Raji (cell line): ENCODE results near the gene SH3PXD2B.

ENCODE experiments used
- POLR2A ChIP-seq: IDR thresholded peaks from 2 replicates; pipeline ENCODE4 v1.6.1; 2011; ENCODE audit warnings: low read depth, low read length, control low read depth; ENCODE audit not compliant: insufficient read depth

The SH3PXD2B gene

GRCh38 chr5:172389578-172390112, 64.7 kb downstream of the SH3PXD2B start:
- TF ChIP-seq POLR2A, result no peak

GRCh38 chr5:172388246-172388733, 66.0 kb downstream of the SH3PXD2B start:
- no peak for TF ChIP-seq POLR2A

GRCh38 chr5:172385707-172386106, 68.6 kb downstream of the SH3PXD2B start:
- TF ChIP-seq POLR2A, result no peak

- no peak for TF ChIP-seq POLR2A
These were observed 69.2 kb downstream of the SH3PXD2B start for GRCh38 chr5:172385010-172385563.

GRCh38 chr5:172383191-172383802, 71.0 kb downstream of the SH3PXD2B start:
- TF ChIP-seq POLR2A, result no peak

GRCh38 chr5:172380987-172381643, 73.2 kb downstream of the SH3PXD2B start:
- no peak for TF ChIP-seq POLR2A

- TF ChIP-seq POLR2A, result no peak
These were observed 73.9 kb downstream of the SH3PXD2B start for GRCh38 chr5:172380301-172380986.

- no peak for TF ChIP-seq POLR2A
These were observed 74.8 kb downstream of the SH3PXD2B start for GRCh38 chr5:172379481-172379880.

- TF ChIP-seq POLR2A, result no peak
These were observed 76.5 kb downstream of the SH3PXD2B start for GRCh38 chr5:172377856-172378255.

GRCh38 chr5:172377438-172377837, 76.9 kb downstream of the SH3PXD2B start:
- no peak for TF ChIP-seq POLR2A

- TF ChIP-seq POLR2A, result no peak
These were observed 79.5 kb downstream of the SH3PXD2B start for GRCh38 chr5:172374783-172375182.

- no peak for TF ChIP-seq POLR2A
These were observed 80.6 kb downstream of the SH3PXD2B start for GRCh38 chr5:172373680-172374079.

- TF ChIP-seq POLR2A, result no peak
These were observed 82.6 kb downstream of the SH3PXD2B start for GRCh38 chr5:172371684-172372083.

GRCh38 chr5:172370648-172371545, 83.4 kb downstream of the SH3PXD2B start:
- no peak for TF ChIP-seq POLR2A
